Neural progenitor cell (in vitro differentiated cells): Measurements from ENCODE around the gene IL20RA. TPM values are rescaled to one million over a fixed set of nuclear protein-coding genes. Genes with fewer than 3 reads are reported as not detected.

ENCODE experiments used
- DNase-seq: peaks from one replicate; pipeline ENCODE4 v3.0.0-alpha.2; 2016; ENCODE audit warnings: low spot score
- H2AFZ ChIP-seq: fragments of 200-600 bp; sonication (generic); replicated peaks from 2 replicates; pipeline ENCODE4 v1.6.1; 2016; ENCODE audit warnings: antibody characterized with exemption
- H3F3A ChIP-seq: fragments of 200-600 bp; sonication (generic); 2 replicates; pipeline ENCODE4 v1.6.1; 2016; ENCODE audit warnings: antibody characterized with exemption, low read depth
- H3K27ac ChIP-seq: fragments of 200-600 bp; sonication (generic); 2 replicates; pipeline ENCODE4 v1.5.1; 2016; ENCODE audit warnings: mild to moderate bottlenecking
- H3K27me3 ChIP-seq: fragments of 200-600 bp; sonication (generic); 2 replicates; pipeline ENCODE4 v1.6.1; 2016; ENCODE audit warnings: mild to moderate bottlenecking, moderate library complexity
- H3K36me3 ChIP-seq: fragments of 200-600 bp; sonication (generic); 2 replicates; pipeline ENCODE4 v1.5.1; 2016
- H3K4me1 ChIP-seq: fragments of 200-600 bp; sonication (generic); 2 replicates; pipeline ENCODE4 v1.6.1; 2016; ENCODE audit warnings: mixed run types
- H3K4me2 ChIP-seq: fragments of 200-600 bp; sonication (generic); 2 replicates; pipeline ENCODE4 v1.6.1; 2016
- H3K4me3 ChIP-seq: fragments of 200-600 bp; sonication (generic); 2 replicates; pipeline ENCODE4 v1.5.1; 2016
- H3K79me2 ChIP-seq: fragments of 200-600 bp; sonication (generic); 2 replicates; pipeline ENCODE4 v1.6.1; 2016; ENCODE audit warnings: low read depth
- H3K9ac ChIP-seq: fragments of 200-600 bp; sonication (generic); 2 replicates; pipeline ENCODE4 v1.6.1; 2016
- H3K9me3 ChIP-seq: fragments of 200-600 bp; sonication (generic); 2 replicates; pipeline ENCODE4 v1.5.1; 2016; ENCODE audit warnings: low read depth
- H4K20me1 ChIP-seq: fragments of 200-600 bp; sonication (generic); 2 replicates; pipeline ENCODE4 v1.6.1; 2016; ENCODE audit warnings: low read depth
- H3K27ac Mint-ChIP-seq: 3 replicates; pipeline ENCODE4 v1.8.0; 2021; ENCODE audit warnings: mixed read lengths
- H3K27me3 Mint-ChIP-seq: 2 replicates; pipeline ENCODE4 v1.8.0; 2022; ENCODE audit warnings: low read depth, mild to moderate bottlenecking, inconsistent platforms, moderate library complexity, mixed read lengths; ENCODE audit not compliant: insufficient read depth
- H3K36me3 Mint-ChIP-seq: 3 replicates; pipeline ENCODE4 v1.8.0; 2021; ENCODE audit warnings: mixed read lengths
- H3K4me1 Mint-ChIP-seq: 3 replicates; pipeline ENCODE4 v1.8.0; 2021; ENCODE audit warnings: mixed read lengths
- H3K4me3 Mint-ChIP-seq: 3 replicates; pipeline ENCODE4 v1.8.0; 2021; ENCODE audit warnings: mild to moderate bottlenecking, moderate library complexity, mixed read lengths
- H3K9me3 Mint-ChIP-seq: 3 replicates; pipeline ENCODE4 v1.8.0; 2020; ENCODE audit warnings: mixed read lengths
- CTCF ChIP-seq: fragments of 200-600 bp; sonication (generic); IDR thresholded peaks from 2 replicates; pipeline ENCODE4 v1.5.1; 2017; ENCODE audit warnings: antibody characterized with exemption, mild to moderate bottlenecking
- EZH2 ChIP-seq: fragments of 200-600 bp; sonication (generic); IDR thresholded peaks from 2 replicates; pipeline ENCODE4 v1.6.1; 2017; ENCODE audit warnings: antibody characterized with exemption, mild to moderate bottlenecking, moderate library complexity
- EZH2phosphoT487 ChIP-seq: fragments of 200-600 bp; sonication (generic); IDR thresholded peaks from 2 replicates; pipeline ENCODE4 v1.6.1; 2017; ENCODE audit warnings: antibody characterized with exemption
- small RNA-seq: library from RNA; depleted of rRNA; stranded (forward); fragments of <200 nt; gene quantifications from one replicate; pipeline ENCODE3, GENCODE V24; 2015
- total RNA-seq: library from RNA; depleted of rRNA; stranded (reverse); fragments of >200 nt; gene quantifications from 2 replicates; pipeline ENCODE4 v1.2.3, GENCODE V29; 2015; ENCODE audit warnings: low replicate concordance

Gene IL20RA
- total RNA-seq, 1 donor from 2014 or later: not detected

- no peaks in the 10 kb centered on the region for H3K9me3 ChIP-seq
- Mint-ChIP-seq H3K36me3 (no peaks in the 10 kb centered on the region), H3K4me3 (no peak overlapping the region), H3K9me3 (no peaks in the 10 kb centered on the region), H3K27me3 (peaks cover 4% of the 10 kb centered on the region), H3K27ac (no peak overlapping the region), H3K4me1 (peaks cover 27% of the 10 kb centered on the region)
- H3F3A ChIP-seq: peaks cover 10% of the 10 kb centered on the region
- H3K4me2 ChIP-seq: no peak overlapping the region
- H3K4me3 ChIP-seq: no peak overlapping the region
- H3K27me3 ChIP-seq: no peaks in the 10 kb centered on the region
- H3K4me1 ChIP-seq: peaks cover 10% of the 10 kb centered on the region
- no peaks in the 10 kb centered on the region for H3K36me3 ChIP-seq
- no peaks in the 10 kb centered on the region for H4K20me1 ChIP-seq
- H3K79me2 ChIP-seq: no peaks in the 10 kb centered on the region
- peak overlapping the region; percentile 42 for H2AFZ ChIP-seq
- TF ChIP-seq CTCF: no peak
- TF ChIP-seq EZH2phosphoT487: no peak
- no peak for TF ChIP-seq EZH2
- H3K9ac ChIP-seq: no peak overlapping the region
- H3K27ac ChIP-seq: no peak overlapping the region
- DNase-seq: no peak
Measured at GRCh38 chr6:136955123-136955522, 89.6 kb downstream of the IL20RA start.

- Mint-ChIP-seq H3K4me3 (no peak overlapping the region), H3K36me3 (no peaks in the 10 kb centered on the region), H3K9me3 (peaks cover 3% of the 10 kb centered on the region), H3K4me1 (peaks cover 12% of the 10 kb centered on the region), H3K27ac (no peak overlapping the region), H3K27me3 (peaks cover 7% of the 10 kb centered on the region)
- Histone ChIP-seq H3K9me3 (no peaks in the 10 kb centered on the region), H3F3A (peaks cover 10% of the 10 kb centered on the region), H3K4me3 (no peak overlapping the region), H4K20me1 (no peaks in the 10 kb centered on the region), H3K9ac (no peak overlapping the region), H3K27ac (no peak overlapping the region), H2AFZ (no peak overlapping the region), H3K4me2 (no peak overlapping the region), H3K79me2 (no peaks in the 10 kb centered on the region), H3K27me3 (no peaks in the 10 kb centered on the region), H3K36me3 (no peaks in the 10 kb centered on the region), H3K4me1 (peaks cover 10% of the 10 kb centered on the region)
- TF ChIP-seq EZH2 (no peak), EZH2phosphoT487 (no peak), CTCF (no peak)
- DNase-seq: no peak
Measured at GRCh38 chr6:136952714-136953260, 92.0 kb downstream of the IL20RA start.

- H3K9me3 Mint-ChIP-seq: peaks cover 5% of the 10 kb centered on the region
- peaks cover 9% of the 10 kb centered on the region for H3K4me1 Mint-ChIP-seq
- H2AFZ ChIP-seq: peak overlapping the region; percentile 26
Measured at GRCh38 chr6:136950436-136951126, 94.2 kb downstream of the IL20RA start.

More at GRCh38 chr6:136950436-136951126, 94.2 kb downstream of the IL20RA start:
- DNase-seq: no peak
- peaks cover 15% of the 10 kb centered on the region for H3K4me1 ChIP-seq
- Mint-ChIP-seq H3K27ac (no peak overlapping the region), H3K4me3 (no peak overlapping the region), H3K27me3 (peaks cover 3% of the 10 kb centered on the region), H3K36me3 (no peaks in the 10 kb centered on the region)
- H3K79me2 ChIP-seq: no peaks in the 10 kb centered on the region
- no peaks in the 10 kb centered on the region for H3K36me3 ChIP-seq
- no peak overlapping the region for H3K4me3 ChIP-seq
- H3K27ac ChIP-seq: no peak overlapping the region
- no peak overlapping the region for H3K9ac ChIP-seq
- no peaks in the 10 kb centered on the region for H3K9me3 ChIP-seq
- no peak overlapping the region for H3K4me2 ChIP-seq
- H3F3A ChIP-seq: no peaks in the 10 kb centered on the region
- no peaks in the 10 kb centered on the region for H4K20me1 ChIP-seq
- no peak for TF ChIP-seq CTCF
- TF ChIP-seq EZH2: no peak
- TF ChIP-seq EZH2phosphoT487: no peak
- H3K27me3 ChIP-seq: no peaks in the 10 kb centered on the region

Small RNA genes lying within 50 kb of the gene (small RNA-seq; reads per million reads assigned to genes)
- not detected for gene RPL35AP3

Other genes starting within 250 kb of the IL20RA start
- gene PEX7, start 222.4 kb downstream of the IL20RA start, total RNA-seq: 16.7 and 16.9 TPM in 2 replicates
- 0.58 TPM in 1 of 2 replicates, not detected in the other for gene SLC35D3, start 122.7 kb downstream of the IL20RA start, total RNA-seq
- not detected in 2 replicates for gene IL22RA2, start 128.7 kb upstream of the IL20RA start, total RNA-seq
- gene IFNGR1, start 174.4 kb upstream of the IL20RA start, total RNA-seq: 22.7 and 34.0 TPM in 2 replicates